ENCODE results near the gene CBL. TPM values are rescaled to one million over a fixed set of nuclear protein-coding genes. Genes with fewer than 3 reads are reported as not detected.

Gene CBL
- total and polyA plus RNA-seq, 8 donors, result 2.0 to 9.8 (median 3.8) TPM

DNA sequence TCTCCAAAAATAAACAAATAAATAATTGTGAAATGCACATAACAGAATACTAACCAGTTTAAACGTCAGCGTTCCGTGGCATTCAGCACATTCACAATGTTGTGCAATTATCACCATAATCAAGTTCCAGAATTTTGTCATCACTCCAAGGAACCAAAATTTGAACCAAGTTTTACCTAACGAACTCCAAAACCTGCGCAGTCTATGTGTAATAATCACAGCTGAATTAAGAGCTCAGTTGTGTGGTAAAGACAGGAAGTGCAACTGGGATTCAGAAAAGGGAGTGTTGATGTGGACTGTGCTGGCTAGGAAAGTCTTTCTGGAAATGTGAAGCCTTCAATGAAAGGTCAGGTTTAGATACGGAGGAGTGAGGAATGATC is 116.2 kb downstream of the CBL start:
- ATAC-seq (no peak), FAIRE-seq (no peak), DNase-seq (no peak)
- TF ChIP-seq, protein P1, sequence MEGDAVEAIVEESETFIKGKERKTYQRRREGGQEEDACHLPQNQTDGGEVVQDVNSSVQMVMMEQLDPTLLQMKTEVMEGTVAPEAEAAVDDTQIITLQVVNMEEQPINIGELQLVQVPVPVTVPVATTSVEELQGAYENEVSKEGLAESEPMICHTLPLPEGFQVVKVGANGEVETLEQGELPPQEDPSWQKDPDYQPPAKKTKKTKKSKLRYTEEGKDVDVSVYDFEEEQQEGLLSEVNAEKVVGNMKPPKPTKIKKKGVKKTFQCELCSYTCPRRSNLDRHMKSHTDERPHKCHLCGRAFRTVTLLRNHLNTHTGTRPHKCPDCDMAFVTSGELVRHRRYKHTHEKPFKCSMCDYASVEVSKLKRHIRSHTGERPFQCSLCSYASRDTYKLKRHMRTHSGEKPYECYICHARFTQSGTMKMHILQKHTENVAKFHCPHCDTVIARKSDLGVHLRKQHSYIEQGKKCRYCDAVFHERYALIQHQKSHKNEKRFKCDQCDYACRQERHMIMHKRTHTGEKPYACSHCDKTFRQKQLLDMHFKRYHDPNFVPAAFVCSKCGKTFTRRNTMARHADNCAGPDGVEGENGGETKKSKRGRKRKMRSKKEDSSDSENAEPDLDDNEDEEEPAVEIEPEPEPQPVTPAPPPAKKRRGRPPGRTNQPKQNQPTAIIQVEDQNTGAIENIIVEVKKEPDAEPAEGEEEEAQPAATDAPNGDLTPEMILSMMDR (IDR thresholded peaks at IDR 0.05), result no peak
- 53 to 63% methylated on average over 6 of the region's 6 CpGs for WGBS, 2 donors
- Histone ChIP-seq H3K9me3 (no peaks in the 10 kb centered on the region), H3K4me1 (peaks cover 0 to 4% (median 0%) of the 10 kb centered on the region in 3 donors), H3K36me3 (no peaks in the 10 kb centered on the region), H3K4me3 (no peak overlapping the region), H3K27ac (no peak overlapping the region), H3K27me3 (no peaks in the 10 kb centered on the region)
- intact Hi-C loops (cut with DNase I), result loop anchor here in 1 of 3 donors (10.0 kb wide), 1 partner anchor 52 kb away; no protein-coding TSS in a partner anchor

DNA sequence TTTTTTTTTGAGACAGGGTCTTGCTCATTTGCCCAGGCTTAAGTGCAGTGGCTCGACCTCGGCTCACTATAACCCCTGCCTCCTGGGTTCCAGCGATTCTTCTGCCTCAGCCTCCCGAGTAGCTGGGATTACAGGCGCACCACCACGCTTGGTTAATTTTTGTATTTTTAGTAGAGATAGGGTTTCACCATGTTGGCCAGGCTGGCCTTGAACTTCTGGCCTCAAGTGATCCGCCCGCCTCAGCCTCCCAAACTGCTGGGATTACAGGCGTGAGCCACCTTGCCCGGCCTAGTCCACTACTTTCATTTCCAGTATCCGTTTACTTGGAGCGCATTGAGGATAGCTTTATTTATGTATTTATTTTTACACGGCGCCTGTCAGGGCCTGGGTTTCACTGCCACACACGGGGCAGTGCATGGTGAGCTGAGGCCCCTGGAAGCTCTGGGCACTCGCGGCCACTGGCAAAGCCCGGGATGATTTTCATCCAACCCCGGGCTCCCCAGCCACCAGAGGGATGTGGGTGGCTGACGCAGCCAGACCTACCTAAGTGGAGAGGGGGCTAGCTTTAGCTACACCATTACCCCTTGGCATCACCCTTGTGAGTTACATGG is 116.9 kb downstream of the CBL start:
- no peak overlapping the region for H3K4me3 ChIP-seq
- ATAC-seq, result no peak
- H3K9me3 ChIP-seq, result no peaks in the 10 kb centered on the region
- intact Hi-C loops (cut with DNase I), result loop anchor here in 1 of 3 donors (10.0 kb wide), 1 partner anchor 52 kb away; no protein-coding TSS in a partner anchor
- H3K27me3 ChIP-seq, result no peaks in the 10 kb centered on the region
- no peak for FAIRE-seq
- TF ChIP-seq, protein P1 (IDR thresholded peaks at IDR 0.05), result no peak
- 73 to 75% methylated on average over 19 to 20 of the region's 20 CpGs for WGBS, 2 donors
- H3K27ac ChIP-seq, result no peak overlapping the region
- no peaks in the 10 kb centered on the region for H3K4me1 ChIP-seq
- no peaks in the 10 kb centered on the region for H3K36me3 ChIP-seq
- no peak for DNase-seq

DNA sequence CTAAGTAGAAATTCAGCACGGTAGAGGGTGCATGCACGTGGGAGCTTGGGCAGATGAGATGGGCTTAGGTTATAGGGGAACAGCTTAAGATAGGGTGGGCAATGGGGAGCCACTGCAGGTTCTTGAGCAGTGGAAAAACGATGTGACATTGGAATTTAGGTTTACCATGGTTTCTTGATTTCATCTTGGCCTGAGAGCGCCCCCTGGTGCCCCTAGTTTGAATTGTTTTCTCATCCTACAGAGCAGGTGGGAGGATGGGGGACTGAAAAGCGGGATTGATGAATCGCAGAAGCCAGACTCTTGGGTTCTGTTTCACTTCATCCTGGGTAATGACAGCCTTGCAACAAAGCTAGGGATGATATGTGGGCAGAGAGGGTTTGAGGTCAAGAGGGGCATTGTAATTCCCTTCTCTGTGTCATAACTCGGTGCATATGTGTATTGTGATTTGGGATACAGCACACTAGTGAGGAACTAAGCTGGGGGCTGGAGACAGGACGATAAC is 117.4 kb downstream of the CBL start:
- Histone ChIP-seq H3K27me3 (no peaks in the 10 kb centered on the region), H3K9me3 (no peaks in the 10 kb centered on the region), H3K36me3 (no peaks in the 10 kb centered on the region), H3K4me1 (no peaks in the 10 kb centered on the region), H3K27ac (no peak overlapping the region), H3K4me3 (no peak overlapping the region)
- DNase-seq, result peak in 5 of 6 donors; percentile 43 to 81 (median 66)
- WGBS, 2 donors, result 12 to 15% methylated on average over 8 of the region's 8 CpGs
- ATAC-seq, result peak in 2 of 4 donors; percentile 23 to 25
- intact Hi-C loops (cut with DNase I), result loop anchor here in 1 of 3 donors (10.0 kb wide), 1 partner anchor 51 kb away; no protein-coding TSS in a partner anchor
- FAIRE-seq, result no peak
- TF ChIP-seq, protein P1 (IDR thresholded peaks at IDR 0.05), result peak; percentile 61 to 77 (median 72)

DNA sequence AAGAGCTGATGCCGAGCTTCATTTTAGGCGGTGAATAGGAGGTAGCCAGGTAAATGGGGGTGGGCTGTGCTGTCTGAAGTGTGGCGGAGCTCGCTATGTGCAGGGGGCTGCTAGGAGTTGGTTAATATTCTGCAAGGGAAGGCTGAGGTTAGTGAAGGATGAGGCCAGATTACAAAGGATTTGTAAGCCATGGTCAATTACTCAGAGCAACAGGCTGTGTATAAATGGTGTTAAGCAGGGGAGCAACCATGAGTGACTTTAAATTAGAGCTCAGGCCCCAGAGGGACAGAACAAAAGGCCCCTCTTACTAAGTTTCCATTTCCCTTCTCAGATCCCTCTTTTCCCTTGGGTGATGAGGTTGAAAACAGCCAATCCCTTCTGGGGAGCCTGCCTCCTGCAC is 118.0 kb downstream of the CBL start:
- no peaks in the 10 kb centered on the region for H3K9me3 ChIP-seq
- intact Hi-C loops (cut with DNase I), result loop anchor here in 1 of 3 donors (10.0 kb wide), 1 partner anchor 51 kb away; no protein-coding TSS in a partner anchor
- no peaks in the 10 kb centered on the region for H3K27me3 ChIP-seq
- WGBS, 2 donors, result 57 to 64% methylated on average over 4 of the region's 4 CpGs
- no peaks in the 10 kb centered on the region for H3K36me3 ChIP-seq
- H3K4me3 ChIP-seq, result no peak overlapping the region
- ATAC-seq (no peak), DNase-seq (no peak), FAIRE-seq (no peak)
- H3K27ac ChIP-seq, result no peak overlapping the region
- TF ChIP-seq, protein P1 (IDR thresholded peaks at IDR 0.05), result no peak
- no peaks in the 10 kb centered on the region for H3K4me1 ChIP-seq

DNA sequence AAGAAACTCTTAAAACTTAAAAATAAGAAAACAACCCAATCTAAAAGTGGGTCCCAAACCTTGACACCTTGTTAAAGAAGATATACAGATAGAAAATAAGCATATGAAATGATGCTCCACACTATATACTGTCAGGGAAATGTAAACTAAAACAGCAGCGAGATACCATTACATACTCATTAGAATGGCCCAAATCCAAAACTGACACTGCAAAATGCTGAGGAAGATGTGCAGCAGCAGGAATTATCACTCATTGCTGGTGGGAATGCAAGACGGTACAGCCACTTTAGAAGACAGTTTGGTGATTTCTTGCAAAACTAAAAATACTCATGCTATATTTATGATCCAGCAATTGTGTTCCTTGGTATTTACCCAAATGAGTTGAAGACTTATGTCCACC is 123.2 kb downstream of the CBL start:
- H3K4me1 ChIP-seq, result no peaks in the 10 kb centered on the region
- DNase-seq (no peak), FAIRE-seq (no peak), ATAC-seq (no peak)
- no peaks in the 10 kb centered on the region for H3K27me3 ChIP-seq
- 53 to 65% methylated on average over 2 of the region's 2 CpGs for WGBS, 2 donors
- intact Hi-C loops (cut with DNase I), result loop anchor here in 1 of 3 donors (10.0 kb wide), 1 partner anchor 45 kb away; no protein-coding TSS in a partner anchor
- no peak overlapping the region for H3K4me3 ChIP-seq
- no peak overlapping the region for H3K27ac ChIP-seq
- H3K9me3 ChIP-seq, result no peaks in the 10 kb centered on the region
- TF ChIP-seq, protein P1 (IDR thresholded peaks at IDR 0.05), result no peak
- no peaks in the 10 kb centered on the region for H3K36me3 ChIP-seq

Measured in pancreas (tissue), 10 donors.